ENCODE measurements around the gene KCNH2. TPM values are rescaled to one million over a fixed set of nuclear protein-coding genes. Genes with fewer than 3 reads are reported as not detected.

Gene KCNH2
- polyA plus RNA-seq, 1 of the 3 experiments (the other 2 are of a cell fraction) = 2.2 TPM

- TF ChIP-seq REST (IDR thresholded peaks at IDR 0.05; ENCODE audit: low read depth, low read length) (no peak), TCF12 (IDR thresholded peaks at IDR 0.05) (no peak), CTCF (IDR thresholded peaks at IDR 0.05) (peak; percentile 74), TEAD4 (IDR thresholded peaks at IDR 0.05; ENCODE audit: borderline replicate concordance, insufficient read depth) (no peak), CHD2 (IDR thresholded peaks at IDR 0.05; ENCODE audit: low read length, partially characterized antibody) (peak; percentile 16), PBX3 (IDR thresholded peaks at IDR 0.05) (no peak), FOXJ3 (CRISPR knock-in tag; IDR thresholded peaks at IDR 0.05) (no peak), EP300 (IDR thresholded peaks at IDR 0.05; ENCODE audit: borderline replicate concordance in 1 of 2, low read depth in 1 of 2, low read length in 1 of 2) (no peak), RXRA (IDR thresholded peaks at IDR 0.05; ENCODE audit: borderline replicate concordance, low read depth) (no peak), SIN3A (IDR thresholded peaks at IDR 0.05; ENCODE audit: borderline replicate concordance, low read depth, low read length) (no peak), GABPA (IDR thresholded peaks at IDR 0.05; ENCODE audit: low read depth) (no peak), SMC3 (IDR thresholded peaks at IDR 0.05; ENCODE audit: low read depth, low read length) (peak; percentile 76), FOXM1 (IDR thresholded peaks at IDR 0.05; ENCODE audit: low read depth) (no peak), MEF2A (IDR thresholded peaks at IDR 0.05; ENCODE audit: borderline replicate concordance, low read depth) (no peak), FOSL2 (IDR thresholded peaks at IDR 0.05; ENCODE audit: borderline replicate concordance, low read depth) (no peak), YY1 (IDR thresholded peaks at IDR 0.05; ENCODE audit: low read depth) (no peak), NFIC (IDR thresholded peaks at IDR 0.05; ENCODE audit: borderline replicate concordance) (no peak), GATA2 (CRISPR knock-in tag; IDR thresholded peaks at IDR 0.05) (no peak), JUND (IDR thresholded peaks at IDR 0.05) (no peak)
Measured at GRCh38 chr7:151012911-151013347, 34.8 kb upstream of the KCNH2 start (continued).
